ENCODE data around the gene PPP1R26.

The PPP1R26 gene

GRCh38 chr9:135468854-135469521 is 10.6 kb upstream of the PPP1R26 start:
- no peak for DNase-seq

- no peak for DNase-seq
Observed at GRCh38 chr9:135471791-135472640, 7.6 kb upstream of the PPP1R26 start.

- DNase-seq: no peak
Observed at GRCh38 chr9:135473972-135474543, 5.5 kb upstream of the PPP1R26 start.

GRCh38 chr9:135474915-135475314 is 4.7 kb upstream of the PPP1R26 start:
- DNase-seq: no peak

- no peak for DNase-seq
Observed at GRCh38 chr9:135476561-135477355, 2.8 kb upstream of the PPP1R26 start.

- no peak for DNase-seq
Observed at GRCh38 chr9:135478191-135478590, 1.4 kb upstream of the PPP1R26 start.

- no peak for DNase-seq
Observed at GRCh38 chr9:135478829-135479468, 633 bp upstream of the PPP1R26 start.

- DNase-seq: no peak
Observed at GRCh38 chr9:135480071-135480939, 723 bp downstream of the PPP1R26 start.

GRCh38 chr9:135480940-135481310 is 1.3 kb downstream of the PPP1R26 start:
- no peak for DNase-seq

GRCh38 chr9:135482015-135482754 is 2.6 kb downstream of the PPP1R26 start:
- DNase-seq: no peak

GRCh38 chr9:135484460-135485277 is 5.1 kb downstream of the PPP1R26 start:
- no peak for DNase-seq

GRCh38 chr9:135485385-135485784 is 5.8 kb downstream of the PPP1R26 start:
- no peak for DNase-seq

- DNase-seq: no peak
Observed at GRCh38 chr9:135485832-135486231, 6.2 kb downstream of the PPP1R26 start.

- DNase-seq: no peak
Observed at GRCh38 chr9:135486267-135487065, 6.9 kb downstream of the PPP1R26 start.

GRCh38 chr9:135487281-135488012 is 7.9 kb downstream of the PPP1R26 start:
- no peak for DNase-seq

- no peak for DNase-seq
Observed at GRCh38 chr9:135488013-135488330, 8.4 kb downstream of the PPP1R26 start.

- no peak for DNase-seq
Observed at GRCh38 chr9:135488527-135488926, 8.9 kb downstream of the PPP1R26 start.

GRCh38 chr9:135489188-135489906 is 9.8 kb downstream of the PPP1R26 start:
- DNase-seq: no peak

All from MV-4-11 (cell line).